ENCODE data around the gene MSANTD7. TPM values are rescaled to one million over a fixed set of nuclear protein-coding genes. Genes with fewer than 3 reads are reported as not detected.

The MSANTD7 gene
- total RNA-seq, 6 donors from 2014 or later = 5.9 to 13.9 (median 7.5) TPM

DNA sequence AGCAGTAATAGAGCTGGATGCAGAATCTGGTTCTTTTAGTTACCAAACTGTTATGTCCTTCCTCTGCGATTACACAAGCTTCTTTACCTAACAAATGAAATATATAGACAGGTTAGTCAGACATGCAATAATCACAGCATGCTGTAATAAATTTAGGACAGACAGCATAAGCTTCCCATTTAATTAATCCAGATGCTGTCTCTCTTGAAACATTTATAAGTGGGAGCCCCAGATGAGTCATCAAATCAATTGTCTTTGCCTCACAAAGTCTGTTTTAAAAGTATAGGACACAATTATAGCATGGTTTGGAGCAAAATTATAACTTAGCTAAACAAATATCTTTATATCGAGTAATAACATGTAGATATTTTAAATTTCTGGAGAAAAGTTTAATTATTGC, 1.9 kb upstream of the MSANTD7 start:
- no peak for TF ChIP-seq POLR2A (IDR thresholded peaks at IDR 0.05)
- TF ChIP-seq EP300 (IDR thresholded peaks at IDR 0.05) = no peak
- TF ChIP-seq POLR2AphosphoS5 (IDR thresholded peaks at IDR 0.05) = no peak
- no peak for TF ChIP-seq CTCF (IDR thresholded peaks at IDR 0.05)
- Histone ChIP-seq H3K36me3 (peaks cover 0 to 12% (median under 1%) of the 10 kb centered on the region in 4 donors), H3K27ac (peak overlapping the region in 1 of 4 donors; percentile 97), H3K9me3 (no peaks in the 10 kb centered on the region), H3K27me3 (no peaks in the 10 kb centered on the region), H3K4me3 (no peak overlapping the region), H3K4me1 (peaks cover 15 to 19% (median 18%) of the 10 kb centered on the region in 4 donors)
- ATAC-seq (ENCODE audit: low FRiP score in 2 of 2) = no peak
- DNase-seq = no peak
- WGBS, 2 donors = 94 to 95% methylated on average over 2 of the region's 2 CpGs

DNA sequence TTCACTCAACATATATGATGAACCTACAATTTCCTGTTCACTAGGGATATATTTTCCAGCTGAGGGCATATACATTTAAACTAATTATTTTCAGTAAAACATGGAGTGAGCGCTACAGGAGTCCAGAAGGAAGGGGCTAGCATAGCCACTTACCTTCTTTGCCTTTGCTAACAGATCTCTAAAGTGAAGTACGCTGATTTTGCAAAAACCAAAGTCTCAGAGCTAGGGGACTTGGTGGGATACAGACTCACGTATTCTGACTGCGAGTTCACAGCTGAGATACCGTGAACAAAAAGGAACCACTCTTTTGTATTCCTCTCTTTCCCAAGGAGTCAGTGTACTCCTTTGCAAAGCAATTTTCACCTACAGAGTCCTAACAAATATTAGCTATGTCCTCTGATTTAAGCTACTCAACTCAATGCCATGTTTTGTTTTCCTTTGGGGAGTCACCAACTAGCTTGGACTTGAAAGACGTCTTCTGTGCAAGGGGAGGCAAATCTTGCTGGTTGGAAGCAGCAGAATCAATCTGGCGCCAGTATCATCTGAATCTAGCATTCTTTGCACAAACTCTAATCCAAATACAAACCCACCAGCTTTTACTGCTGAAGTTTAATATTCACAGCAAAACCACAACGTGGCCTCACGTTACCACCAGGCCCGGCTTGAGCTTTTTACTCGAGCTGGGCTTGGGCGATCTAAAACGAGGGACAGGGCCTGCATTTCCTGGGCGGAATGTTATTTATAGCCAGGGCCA, 926 bp upstream of the MSANTD7 start:
- DNase-seq (no peak), ATAC-seq (ENCODE audit: low FRiP score in 2 of 2) (no peak)
- H3K4me1 ChIP-seq = peaks cover 15 to 19% (median 18%) of the 10 kb centered on the region in 4 donors
- 26 to 30% methylated on average over 13 to 14 of the region's 14 CpGs for WGBS, 2 donors
- TF ChIP-seq POLR2AphosphoS5 (IDR thresholded peaks at IDR 0.05) = no peak
- TF ChIP-seq CTCF (IDR thresholded peaks at IDR 0.05) = no peak
- no peak for TF ChIP-seq EP300 (IDR thresholded peaks at IDR 0.05)
- peak in 1 of 4 donors; percentile 18 for TF ChIP-seq POLR2A (IDR thresholded peaks at IDR 0.05)
- peak overlapping the region; percentile 92 to 97 (median 95) for H3K27ac ChIP-seq
- H3K4me3 ChIP-seq = peak overlapping the region; percentile 80 to 97 (median 90)
- no peaks in the 10 kb centered on the region for H3K27me3 ChIP-seq
- H3K9me3 ChIP-seq = no peaks in the 10 kb centered on the region
- H3K36me3 ChIP-seq = peaks cover 0 to 22% (median 8%) of the 10 kb centered on the region in 4 donors

GRCh38 chr10:14838582-14839304, 637 bp downstream of the MSANTD7 start:
- WGBS, 2 donors = 1 to 3% methylated on average over 7 to 30 of the region's 60 CpGs
- Histone ChIP-seq H3K36me3 (peaks cover 5 to 37% (median 22%) of the 10 kb centered on the region in 4 donors), H3K9me3 (no peaks in the 10 kb centered on the region), H3K4me3 (peak overlapping the region; percentile 86 to 97 (median 96)), H3K27me3 (no peaks in the 10 kb centered on the region), H3K27ac (peak overlapping the region; percentile 94 to 97 (median 96)), H3K4me1 (peaks cover 15 to 19% (median 18%) of the 10 kb centered on the region in 4 donors)
- TF ChIP-seq POLR2A (IDR thresholded peaks at IDR 0.05) (no peak), CTCF (IDR thresholded peaks at IDR 0.05) (no peak), POLR2AphosphoS5 (IDR thresholded peaks at IDR 0.05) (no peak), EP300 (IDR thresholded peaks at IDR 0.05) (no peak)
- ATAC-seq (ENCODE audit: low FRiP score in 2 of 2) (peak in 1 of 2 donors; percentile 48), DNase-seq (peak; percentile 35 to 89)

DNA sequence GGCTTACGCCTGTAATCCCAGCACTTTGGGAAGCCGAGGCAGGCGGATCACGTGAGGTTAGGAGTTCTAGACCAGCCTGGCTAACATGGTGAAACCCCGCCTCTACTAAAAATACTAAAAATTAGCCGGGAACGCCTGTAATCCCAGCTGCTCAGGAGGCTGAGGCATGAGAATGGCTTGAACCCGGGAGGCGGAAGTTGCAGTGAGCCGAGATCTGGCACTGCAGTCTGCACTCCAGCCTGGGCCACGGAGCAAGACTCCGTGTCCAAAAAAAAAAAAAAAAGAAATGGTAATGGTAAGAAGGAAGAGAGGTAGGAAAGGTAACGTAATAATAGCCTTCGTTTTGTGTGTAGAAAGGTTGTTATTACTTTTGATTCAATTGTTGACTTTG, 1.2 kb downstream of the MSANTD7 start:
- DNase-seq (peak in 1 of 2 donors; percentile 22), ATAC-seq (ENCODE audit: low FRiP score in 2 of 2) (no peak)
- 14 to 18% methylated on average over 14 of the region's 14 CpGs for WGBS, 2 donors
- peaks cover 5 to 43% (median 27%) of the 10 kb centered on the region in 4 donors for H3K36me3 ChIP-seq
- TF ChIP-seq POLR2AphosphoS5 (IDR thresholded peaks at IDR 0.05) (no peak), POLR2A (IDR thresholded peaks at IDR 0.05) (no peak), CTCF (IDR thresholded peaks at IDR 0.05) (no peak), EP300 (IDR thresholded peaks at IDR 0.05) (no peak)
- no peaks in the 10 kb centered on the region for H3K27me3 ChIP-seq
- peak overlapping the region; percentile 86 to 97 (median 96) for H3K4me3 ChIP-seq
- peaks cover 15 to 19% (median 18%) of the 10 kb centered on the region in 4 donors for H3K4me1 ChIP-seq
- H3K9me3 ChIP-seq = no peaks in the 10 kb centered on the region
- H3K27ac ChIP-seq = peak overlapping the region; percentile 94 to 97 (median 96)

All from upper lobe of left lung (tissue), 6 donors.